ENCODE measurements around the gene TBC1D22A. TPM values are rescaled to one million over a fixed set of nuclear protein-coding genes. Genes with fewer than 3 reads are reported as not detected.
A peak's percentile ranks its signal among the peaks of the same experiment; 100 is the strongest.

TBC1D22A gene
- total and polyA plus RNA-seq, 10 of the 15 experiments (the other 5 are each of a cell fraction or from before 2014, with no cell fraction given) = 0.63 to 44.7 (median 27.4) TPM

DNA sequence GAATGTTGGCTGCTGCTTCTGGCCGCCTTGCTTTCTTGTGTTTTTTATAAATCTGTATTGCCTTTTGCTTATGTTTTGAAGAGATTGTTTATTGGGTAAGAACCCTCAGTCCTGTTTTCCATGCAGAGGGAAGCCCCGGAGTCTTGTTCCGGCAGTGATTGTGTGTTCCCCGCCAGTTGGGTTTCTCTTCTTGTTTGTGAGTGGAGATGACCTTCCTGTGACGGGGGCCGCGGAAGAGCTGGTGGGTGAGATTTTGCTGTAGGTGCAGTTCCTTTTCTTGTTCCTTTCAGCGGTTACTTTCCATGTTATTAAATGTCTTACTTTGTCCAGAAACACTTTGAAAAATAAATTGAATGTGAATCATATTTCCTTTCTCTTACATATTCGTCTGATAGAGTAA is 8.3 kb downstream of the TBC1D22A start (continued):
- TF ChIP-seq, protein P1, sequence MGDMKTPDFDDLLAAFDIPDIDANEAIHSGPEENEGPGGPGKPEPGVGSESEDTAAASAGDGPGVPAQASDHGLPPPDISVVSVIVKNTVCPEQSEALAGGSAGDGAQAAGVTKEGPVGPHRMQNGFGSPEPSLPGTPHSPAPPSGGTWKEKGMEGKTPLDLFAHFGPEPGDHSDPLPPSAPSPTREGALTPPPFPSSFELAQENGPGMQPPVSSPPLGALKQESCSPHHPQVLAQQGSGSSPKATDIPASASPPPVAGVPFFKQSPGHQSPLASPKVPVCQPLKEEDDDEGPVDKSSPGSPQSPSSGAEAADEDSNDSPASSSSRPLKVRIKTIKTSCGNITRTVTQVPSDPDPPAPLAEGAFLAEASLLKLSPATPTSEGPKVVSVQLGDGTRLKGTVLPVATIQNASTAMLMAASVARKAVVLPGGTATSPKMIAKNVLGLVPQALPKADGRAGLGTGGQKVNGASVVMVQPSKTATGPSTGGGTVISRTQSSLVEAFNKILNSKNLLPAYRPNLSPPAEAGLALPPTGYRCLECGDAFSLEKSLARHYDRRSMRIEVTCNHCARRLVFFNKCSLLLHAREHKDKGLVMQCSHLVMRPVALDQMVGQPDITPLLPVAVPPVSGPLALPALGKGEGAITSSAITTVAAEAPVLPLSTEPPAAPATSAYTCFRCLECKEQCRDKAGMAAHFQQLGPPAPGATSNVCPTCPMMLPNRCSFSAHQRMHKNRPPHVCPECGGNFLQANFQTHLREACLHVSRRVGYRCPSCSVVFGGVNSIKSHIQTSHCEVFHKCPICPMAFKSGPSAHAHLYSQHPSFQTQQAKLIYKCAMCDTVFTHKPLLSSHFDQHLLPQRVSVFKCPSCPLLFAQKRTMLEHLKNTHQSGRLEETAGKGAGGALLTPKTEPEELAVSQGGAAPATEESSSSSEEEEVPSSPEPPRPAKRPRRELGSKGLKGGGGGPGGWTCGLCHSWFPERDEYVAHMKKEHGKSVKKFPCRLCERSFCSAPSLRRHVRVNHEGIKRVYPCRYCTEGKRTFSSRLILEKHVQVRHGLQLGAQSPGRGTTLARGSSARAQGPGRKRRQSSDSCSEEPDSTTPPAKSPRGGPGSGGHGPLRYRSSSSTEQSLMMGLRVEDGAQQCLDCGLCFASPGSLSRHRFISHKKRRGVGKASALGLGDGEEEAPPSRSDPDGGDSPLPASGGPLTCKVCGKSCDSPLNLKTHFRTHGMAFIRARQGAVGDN (IDR thresholded peaks at IDR 0.05) = peak; percentile 49; the same call in 1 of the 2 replicates
- TF ChIP-seq LARP7 (IDR thresholded peaks at IDR 0.05) (no peak), TCF7 (IDR thresholded peaks at IDR 0.05; ENCODE audit: borderline replicate concordance) (no peak), SRF (IDR thresholded peaks at IDR 0.05; ENCODE audit: low read depth in 2 of 2, low read length in 2 of 2) (no peak), IKZF2 (IDR thresholded peaks at IDR 0.05) (peak; percentile 62 to 66; a peak in 3 of 4 replicates), BRCA1 (IDR thresholded peaks at IDR 0.05; ENCODE audit: low read depth, low read length) (no peak), SIN3A (IDR thresholded peaks at IDR 0.05; ENCODE audit: low read depth, low read length) (0 out of 2 replicates have a peak, but pooled peaks have one; percentile 39), NFIC (IDR thresholded peaks at IDR 0.05; ENCODE audit: low read depth, low read length) (no peak), RB1 (IDR thresholded peaks at IDR 0.05; ENCODE audit: borderline replicate concordance) (no peak), KLF5 (IDR thresholded peaks at IDR 0.05; ENCODE audit: partially characterized antibody) (no peak), BMI1 (IDR thresholded peaks at IDR 0.05; ENCODE audit: borderline replicate concordance) (no peak), PAX5 (IDR thresholded peaks at IDR 0.05; ENCODE audit: borderline replicate concordance, low read depth, low read length) (no peak)
- TF ChIP-seq, protein P2, sequence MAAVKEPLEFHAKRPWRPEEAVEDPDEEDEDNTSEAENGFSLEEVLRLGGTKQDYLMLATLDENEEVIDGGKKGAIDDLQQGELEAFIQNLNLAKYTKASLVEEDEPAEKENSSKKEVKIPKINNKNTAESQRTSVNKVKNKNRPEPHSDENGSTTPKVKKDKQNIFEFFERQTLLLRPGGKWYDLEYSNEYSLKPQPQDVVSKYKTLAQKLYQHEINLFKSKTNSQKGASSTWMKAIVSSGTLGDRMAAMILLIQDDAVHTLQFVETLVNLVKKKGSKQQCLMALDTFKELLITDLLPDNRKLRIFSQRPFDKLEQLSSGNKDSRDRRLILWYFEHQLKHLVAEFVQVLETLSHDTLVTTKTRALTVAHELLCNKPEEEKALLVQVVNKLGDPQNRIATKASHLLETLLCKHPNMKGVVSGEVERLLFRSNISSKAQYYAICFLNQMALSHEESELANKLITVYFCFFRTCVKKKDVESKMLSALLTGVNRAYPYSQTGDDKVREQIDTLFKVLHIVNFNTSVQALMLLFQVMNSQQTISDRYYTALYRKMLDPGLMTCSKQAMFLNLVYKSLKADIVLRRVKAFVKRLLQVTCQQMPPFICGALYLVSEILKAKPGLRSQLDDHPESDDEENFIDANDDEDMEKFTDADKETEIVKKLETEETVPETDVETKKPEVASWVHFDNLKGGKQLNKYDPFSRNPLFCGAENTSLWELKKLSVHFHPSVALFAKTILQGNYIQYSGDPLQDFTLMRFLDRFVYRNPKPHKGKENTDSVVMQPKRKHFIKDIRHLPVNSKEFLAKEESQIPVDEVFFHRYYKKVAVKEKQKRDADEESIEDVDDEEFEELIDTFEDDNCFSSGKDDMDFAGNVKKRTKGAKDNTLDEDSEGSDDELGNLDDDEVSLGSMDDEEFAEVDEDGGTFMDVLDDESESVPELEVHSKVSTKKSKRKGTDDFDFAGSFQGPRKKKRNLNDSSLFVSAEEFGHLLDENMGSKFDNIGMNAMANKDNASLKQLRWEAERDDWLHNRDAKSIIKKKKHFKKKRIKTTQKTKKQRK (IDR thresholded peaks at IDR 0.05; ENCODE audit: low read depth, low read length) = no peak
- TF ChIP-seq, protein P3, sequence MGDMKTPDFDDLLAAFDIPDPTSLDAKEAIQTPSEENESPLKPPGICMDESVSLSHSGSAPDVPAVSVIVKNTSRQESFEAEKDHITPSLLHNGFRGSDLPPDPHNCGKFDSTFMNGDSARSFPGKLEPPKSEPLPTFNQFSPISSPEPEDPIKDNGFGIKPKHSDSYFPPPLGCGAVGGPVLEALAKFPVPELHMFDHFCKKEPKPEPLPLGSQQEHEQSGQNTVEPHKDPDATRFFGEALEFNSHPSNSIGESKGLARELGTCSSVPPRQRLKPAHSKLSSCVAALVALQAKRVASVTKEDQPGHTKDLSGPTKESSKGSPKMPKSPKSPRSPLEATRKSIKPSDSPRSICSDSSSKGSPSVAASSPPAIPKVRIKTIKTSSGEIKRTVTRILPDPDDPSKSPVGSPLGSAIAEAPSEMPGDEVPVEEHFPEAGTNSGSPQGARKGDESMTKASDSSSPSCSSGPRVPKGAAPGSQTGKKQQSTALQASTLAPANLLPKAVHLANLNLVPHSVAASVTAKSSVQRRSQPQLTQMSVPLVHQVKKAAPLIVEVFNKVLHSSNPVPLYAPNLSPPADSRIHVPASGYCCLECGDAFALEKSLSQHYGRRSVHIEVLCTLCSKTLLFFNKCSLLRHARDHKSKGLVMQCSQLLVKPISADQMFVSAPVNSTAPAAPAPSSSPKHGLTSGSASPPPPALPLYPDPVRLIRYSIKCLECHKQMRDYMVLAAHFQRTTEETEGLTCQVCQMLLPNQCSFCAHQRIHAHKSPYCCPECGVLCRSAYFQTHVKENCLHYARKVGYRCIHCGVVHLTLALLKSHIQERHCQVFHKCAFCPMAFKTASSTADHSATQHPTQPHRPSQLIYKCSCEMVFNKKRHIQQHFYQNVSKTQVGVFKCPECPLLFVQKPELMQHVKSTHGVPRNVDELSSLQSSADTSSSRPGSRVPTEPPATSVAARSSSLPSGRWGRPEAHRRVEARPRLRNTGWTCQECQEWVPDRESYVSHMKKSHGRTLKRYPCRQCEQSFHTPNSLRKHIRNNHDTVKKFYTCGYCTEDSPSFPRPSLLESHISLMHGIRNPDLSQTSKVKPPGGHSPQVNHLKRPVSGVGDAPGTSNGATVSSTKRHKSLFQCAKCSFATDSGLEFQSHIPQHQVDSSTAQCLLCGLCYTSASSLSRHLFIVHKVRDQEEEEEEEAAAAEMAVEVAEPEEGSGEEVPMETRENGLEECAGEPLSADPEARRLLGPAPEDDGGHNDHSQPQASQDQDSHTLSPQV (IDR thresholded peaks at IDR 0.05) = no peak
- TF ChIP-seq, protein P4, sequence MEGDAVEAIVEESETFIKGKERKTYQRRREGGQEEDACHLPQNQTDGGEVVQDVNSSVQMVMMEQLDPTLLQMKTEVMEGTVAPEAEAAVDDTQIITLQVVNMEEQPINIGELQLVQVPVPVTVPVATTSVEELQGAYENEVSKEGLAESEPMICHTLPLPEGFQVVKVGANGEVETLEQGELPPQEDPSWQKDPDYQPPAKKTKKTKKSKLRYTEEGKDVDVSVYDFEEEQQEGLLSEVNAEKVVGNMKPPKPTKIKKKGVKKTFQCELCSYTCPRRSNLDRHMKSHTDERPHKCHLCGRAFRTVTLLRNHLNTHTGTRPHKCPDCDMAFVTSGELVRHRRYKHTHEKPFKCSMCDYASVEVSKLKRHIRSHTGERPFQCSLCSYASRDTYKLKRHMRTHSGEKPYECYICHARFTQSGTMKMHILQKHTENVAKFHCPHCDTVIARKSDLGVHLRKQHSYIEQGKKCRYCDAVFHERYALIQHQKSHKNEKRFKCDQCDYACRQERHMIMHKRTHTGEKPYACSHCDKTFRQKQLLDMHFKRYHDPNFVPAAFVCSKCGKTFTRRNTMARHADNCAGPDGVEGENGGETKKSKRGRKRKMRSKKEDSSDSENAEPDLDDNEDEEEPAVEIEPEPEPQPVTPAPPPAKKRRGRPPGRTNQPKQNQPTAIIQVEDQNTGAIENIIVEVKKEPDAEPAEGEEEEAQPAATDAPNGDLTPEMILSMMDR (IDR thresholded peaks at IDR 0.05 in 2 of 3, conservative IDR thresholded peaks at IDR 0.05 in 1 of 3; ENCODE audit: control insufficient read depth in 2 of 3, extremely low read depth in 1 of 3, insufficient read depth in 1 of 3, low read depth in 3 of 3, low read length in 3 of 3) = no peak

Measured in GM12878 (cell line).